Osteoblast (primary cell): ENCODE data around the gene SSTR5. TPM values are rescaled to one million over a fixed set of nuclear protein-coding genes. Genes with fewer than 3 reads are reported as not detected.

ENCODE experiments used
- DNase-seq: peaks from one replicate; pipeline ENCODE4 v3.0.0; 2011; ENCODE audit warnings: low spot score, mixed read lengths; ENCODE audit not compliant: insufficient read length; ENCODE audit errors: missing footprints
- H2AFZ ChIP-seq: 2 replicates; pipeline ENCODE4 v1.6.0; 2011; ENCODE audit warnings: mild to moderate bottlenecking, low read length
- H3K27ac ChIP-seq: 2 replicates; pipeline ENCODE4 v1.5.1; 2011; ENCODE audit warnings: mild to moderate bottlenecking, low read depth, low read length, moderate library complexity
- H3K27me3 ChIP-seq: 2 replicates; pipeline ENCODE4 v1.6.0; 2012; ENCODE audit warnings: mild to moderate bottlenecking, control low read depth, inconsistent platforms, low read length, moderate library complexity; ENCODE audit not compliant: insufficient read depth
- H3K36me3 ChIP-seq: 2 replicates; pipeline ENCODE4 v1.5.1; 2011; ENCODE audit warnings: mild to moderate bottlenecking, low read length, control low read depth, moderate library complexity; ENCODE audit not compliant: insufficient read depth
- H3K4me1 ChIP-seq: 2 replicates; pipeline ENCODE4 v1.5.1; 2011; ENCODE audit warnings: mild to moderate bottlenecking, low read length, control low read depth, moderate library complexity; ENCODE audit not compliant: insufficient read depth
- H3K4me2 ChIP-seq: 2 replicates; pipeline ENCODE4 v1.6.0; 2011; ENCODE audit warnings: mild to moderate bottlenecking, low read length; ENCODE audit not compliant: insufficient read depth
- H3K4me3 ChIP-seq: fragments of 200-600 bp; sonication (generic); 3 replicates; pipeline ENCODE4 v1.5.1; 2012; ENCODE audit warnings: mild to moderate bottlenecking, low read length, inconsistent platforms; ENCODE audit not compliant: insufficient read depth
- H3K79me2 ChIP-seq: 2 replicates; pipeline ENCODE4 v1.6.0; 2012; ENCODE audit warnings: mild to moderate bottlenecking, low read length, control low read depth, inconsistent platforms; ENCODE audit not compliant: insufficient read depth
- H3K9me3 ChIP-seq: 2 replicates; pipeline ENCODE4 v1.5.1; 2011; ENCODE audit warnings: low read depth, low read length, control low read depth
- H4K20me1 ChIP-seq: 2 replicates; pipeline ENCODE4 v1.6.0; 2012; ENCODE audit warnings: mild to moderate bottlenecking, low read length, control low read depth; ENCODE audit not compliant: insufficient read depth
- CTCF ChIP-seq: IDR thresholded peaks from 2 replicates; pipeline ENCODE4 v1.5.1; 2011; ENCODE audit warnings: mild to moderate bottlenecking, low read depth, low read length, moderate library complexity; ENCODE audit errors: extremely low read depth
- total RNA-seq: library from RNA; depleted of rRNA; stranded (reverse); fragments of >200 nt; gene quantifications from 2 replicates; pipeline ENCODE4 v1.2.3, GENCODE V29; 2012

The SSTR5 gene
- total RNA-seq, 1 donor: not detected

- no peak for TF ChIP-seq CTCF
- no peaks in the 10 kb centered on the region for H4K20me1 ChIP-seq
- no peaks in the 10 kb centered on the region for H3K9me3 ChIP-seq
- no peaks in the 10 kb centered on the region for H3K79me2 ChIP-seq
- H3K27ac ChIP-seq: no peak overlapping the region
- no peak overlapping the region for H2AFZ ChIP-seq
- no peak for DNase-seq
- no peaks in the 10 kb centered on the region for H3K4me1 ChIP-seq
- H3K27me3 ChIP-seq: peaks cover 37% of the 10 kb centered on the region
- no peak overlapping the region for H3K4me3 ChIP-seq
- no peaks in the 10 kb centered on the region for H3K36me3 ChIP-seq
- H3K4me2 ChIP-seq: no peak overlapping the region
These were observed 27.9 kb upstream of the SSTR5 start for GRCh38 chr16:1044460-1045309.

GRCh38 chr16:1045310-1045992 is 27.1 kb upstream of the SSTR5 start:
- Histone ChIP-seq H3K9me3 (no peaks in the 10 kb centered on the region), H3K4me3 (no peak overlapping the region), H3K27me3 (peaks cover 37% of the 10 kb centered on the region), H2AFZ (no peak overlapping the region), H3K4me2 (no peak overlapping the region), H3K27ac (no peak overlapping the region), H4K20me1 (no peaks in the 10 kb centered on the region), H3K79me2 (no peaks in the 10 kb centered on the region), H3K4me1 (no peaks in the 10 kb centered on the region), H3K36me3 (no peaks in the 10 kb centered on the region)
- no peak for TF ChIP-seq CTCF
- no peak for DNase-seq

- Histone ChIP-seq H4K20me1 (no peaks in the 10 kb centered on the region), H3K79me2 (no peaks in the 10 kb centered on the region), H3K36me3 (no peaks in the 10 kb centered on the region), H3K9me3 (no peaks in the 10 kb centered on the region), H3K27ac (no peak overlapping the region), H2AFZ (no peak overlapping the region), H3K4me1 (no peaks in the 10 kb centered on the region), H3K27me3 (peaks cover 37% of the 10 kb centered on the region), H3K4me2 (no peak overlapping the region), H3K4me3 (no peak overlapping the region)
- no peak for DNase-seq
- no peak for TF ChIP-seq CTCF
These were observed 26.3 kb upstream of the SSTR5 start for GRCh38 chr16:1045993-1046911.
